ENCODE data around the gene PLCG2.

PLCG2 gene

GRCh38 chr16:81770008-81770407 is 9.1 kb upstream of the PLCG2 start:
- Mint-ChIP-seq H3K27ac (no peak overlapping the region), H3K4me1 (ENCODE audit: low read depth) (no peaks in the 10 kb centered on the region)

DNA sequence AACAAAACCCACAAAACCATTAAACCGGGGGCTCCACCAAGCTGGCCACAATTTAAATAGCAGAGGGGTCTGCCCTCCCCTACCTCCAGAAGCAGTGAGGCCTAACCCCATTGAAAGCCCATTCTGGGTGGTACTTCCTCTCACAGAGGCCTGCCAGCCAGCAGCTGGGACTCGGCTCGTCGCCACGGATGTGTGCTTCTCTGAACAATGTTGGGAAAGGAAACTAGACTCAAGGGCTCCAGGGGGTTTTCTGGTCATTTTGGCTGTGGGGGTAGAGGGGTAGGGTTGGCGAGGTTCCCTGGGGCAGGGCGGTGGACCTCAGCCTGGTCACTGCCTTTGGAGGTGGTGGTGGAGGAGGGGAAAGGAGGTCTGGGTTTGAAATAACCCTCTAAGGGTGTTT is 4.7 kb upstream of the PLCG2 start:
- H3K4me3 Mint-ChIP-seq: no peak overlapping the region
- peaks cover 2% of the 10 kb centered on the region for H3K36me3 Mint-ChIP-seq (ENCODE audit: low read depth)
- peaks cover 4% of the 10 kb centered on the region for H3K4me1 Mint-ChIP-seq (ENCODE audit: low read depth)
- no peaks in the 10 kb centered on the region for H3K9me3 Mint-ChIP-seq
- H3K27ac Mint-ChIP-seq: no peak overlapping the region
- H3K27me3 Mint-ChIP-seq (ENCODE audit: low read depth): peaks cover 34% of the 10 kb centered on the region

More at GRCh38 chr16:81770008-81770407, 9.1 kb upstream of the PLCG2 start:
- H3K9me3 Mint-ChIP-seq: no peaks in the 10 kb centered on the region
- H3K27me3 Mint-ChIP-seq (ENCODE audit: low read depth): peaks cover 17% of the 10 kb centered on the region
- H3K36me3 Mint-ChIP-seq (ENCODE audit: low read depth): no peaks in the 10 kb centered on the region
- no peak overlapping the region for H3K4me3 Mint-ChIP-seq

DNA sequence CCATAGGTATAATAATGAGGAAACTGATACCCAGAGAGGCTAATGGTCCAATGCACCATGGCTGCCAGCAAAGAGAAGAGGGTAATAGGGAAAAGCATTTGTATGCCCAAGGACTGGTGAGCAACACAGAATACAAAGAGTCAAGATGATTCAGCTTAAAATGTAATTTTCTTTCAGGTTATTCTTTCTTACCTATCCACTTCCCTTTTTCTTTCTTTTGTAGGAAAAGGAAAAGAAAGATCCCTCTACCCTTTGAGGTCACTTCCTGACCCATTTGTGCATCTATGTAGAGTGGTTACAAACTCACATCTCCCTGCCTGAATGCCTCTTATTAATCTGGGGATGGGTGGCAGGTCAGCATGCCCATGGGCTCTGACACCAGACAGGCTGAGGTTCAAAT is 3.5 kb upstream of the PLCG2 start:
- Mint-ChIP-seq H3K9me3 (no peaks in the 10 kb centered on the region), H3K36me3 (ENCODE audit: low read depth) (peaks cover 2% of the 10 kb centered on the region), H3K27me3 (ENCODE audit: low read depth) (peaks cover 44% of the 10 kb centered on the region), H3K4me3 (no peak overlapping the region), H3K4me1 (ENCODE audit: low read depth) (peaks cover 8% of the 10 kb centered on the region), H3K27ac (no peak overlapping the region)

GRCh38 chr16:81778231-81778630 is 860 bp upstream of the PLCG2 start:
- Mint-ChIP-seq H3K4me1 (ENCODE audit: low read depth) (peaks cover 8% of the 10 kb centered on the region), H3K36me3 (ENCODE audit: low read depth) (peaks cover 2% of the 10 kb centered on the region), H3K27ac (no peak overlapping the region), H3K4me3 (peak overlapping the region; percentile 86), H3K27me3 (ENCODE audit: low read depth) (peaks cover 50% of the 10 kb centered on the region), H3K9me3 (no peaks in the 10 kb centered on the region)

- peaks cover 58% of the 10 kb centered on the region for H3K27me3 Mint-ChIP-seq (ENCODE audit: low read depth)
These were observed 637 bp downstream of the PLCG2 start for GRCh38 chr16:81779536-81780320.

GRCh38 chr16:81780350-81780749 is 1.3 kb downstream of the PLCG2 start:
- Mint-ChIP-seq H3K27me3 (ENCODE audit: low read depth) (peaks cover 60% of the 10 kb centered on the region), H3K4me3 (peak overlapping the region; percentile 89), H3K9me3 (no peaks in the 10 kb centered on the region), H3K36me3 (ENCODE audit: low read depth) (peaks cover 2% of the 10 kb centered on the region), H3K4me1 (ENCODE audit: low read depth) (peaks cover 8% of the 10 kb centered on the region), H3K27ac (no peak overlapping the region)

More at GRCh38 chr16:81779536-81780320, 637 bp downstream of the PLCG2 start:
- H3K27ac Mint-ChIP-seq: peak overlapping the region; percentile 41
- no peaks in the 10 kb centered on the region for H3K9me3 Mint-ChIP-seq
- H3K4me3 Mint-ChIP-seq: peak overlapping the region; percentile 89
- peaks cover 8% of the 10 kb centered on the region for H3K4me1 Mint-ChIP-seq (ENCODE audit: low read depth)
- peaks cover 2% of the 10 kb centered on the region for H3K36me3 Mint-ChIP-seq (ENCODE audit: low read depth)

GRCh38 chr16:81782236-81782635 is 3.1 kb downstream of the PLCG2 start:
- Mint-ChIP-seq H3K27me3 (ENCODE audit: low read depth) (peaks cover 49% of the 10 kb centered on the region), H3K9me3 (no peaks in the 10 kb centered on the region), H3K36me3 (ENCODE audit: low read depth) (peaks cover 2% of the 10 kb centered on the region), H3K27ac (no peak overlapping the region), H3K4me3 (no peak overlapping the region), H3K4me1 (ENCODE audit: low read depth) (peaks cover 8% of the 10 kb centered on the region)

DNA sequence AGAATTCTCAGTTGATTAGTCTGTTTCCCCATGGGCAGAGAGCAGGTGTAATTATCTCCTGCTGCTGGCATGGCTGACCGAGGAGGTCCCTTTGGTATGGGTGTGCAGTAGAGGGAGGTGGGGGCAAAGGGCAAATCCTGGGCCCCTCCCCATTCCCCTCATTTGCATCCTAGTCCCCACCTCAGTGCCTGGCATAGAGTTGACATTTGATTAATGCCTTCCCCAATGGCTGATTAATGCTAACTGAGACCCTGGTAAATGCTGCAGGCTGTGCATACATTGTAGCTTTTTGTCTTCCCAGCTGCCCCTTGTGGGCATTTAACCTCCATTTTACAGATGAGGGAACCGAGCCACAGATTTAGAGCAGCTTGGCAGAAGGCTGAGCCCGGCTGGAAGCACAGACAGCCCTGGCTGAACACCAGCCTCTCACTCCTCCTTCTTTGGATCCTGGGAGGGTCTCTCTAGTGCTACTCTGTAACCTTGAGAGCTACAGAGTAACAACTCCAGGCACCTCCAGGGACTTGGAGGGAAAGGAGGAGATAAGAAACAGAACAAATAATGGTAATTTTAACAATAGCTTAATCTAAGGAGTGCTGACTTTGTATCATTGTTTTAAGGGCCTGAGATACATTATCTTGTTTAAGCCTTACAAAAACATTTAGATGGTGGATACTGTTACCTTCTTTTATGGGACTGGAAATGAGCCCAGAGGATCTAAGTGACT is 5.1 kb downstream of the PLCG2 start:
- Mint-ChIP-seq H3K4me1 (ENCODE audit: low read depth) (peaks cover 4% of the 10 kb centered on the region), H3K27me3 (ENCODE audit: low read depth) (peaks cover 36% of the 10 kb centered on the region), H3K36me3 (ENCODE audit: low read depth) (peaks cover 1% of the 10 kb centered on the region), H3K9me3 (no peaks in the 10 kb centered on the region), H3K27ac (no peak overlapping the region), H3K4me3 (no peak overlapping the region)

GRCh38 chr16:81785138-81785924 is 6.2 kb downstream of the PLCG2 start:
- Mint-ChIP-seq H3K9me3 (no peaks in the 10 kb centered on the region), H3K4me1 (ENCODE audit: low read depth) (no peaks in the 10 kb centered on the region)

GRCh38 chr16:81786321-81786720 is 7.2 kb downstream of the PLCG2 start:
- no peaks in the 10 kb centered on the region for H3K4me1 Mint-ChIP-seq (ENCODE audit: low read depth)
- H3K27ac Mint-ChIP-seq: no peak overlapping the region
- H3K9me3 Mint-ChIP-seq: no peaks in the 10 kb centered on the region
- H3K36me3 Mint-ChIP-seq (ENCODE audit: low read depth): peaks cover 1% of the 10 kb centered on the region
- H3K4me3 Mint-ChIP-seq: no peak overlapping the region
- peaks cover 18% of the 10 kb centered on the region for H3K27me3 Mint-ChIP-seq (ENCODE audit: low read depth)

More at GRCh38 chr16:81785138-81785924, 6.2 kb downstream of the PLCG2 start:
- Mint-ChIP-seq H3K4me3 (no peak overlapping the region), H3K36me3 (ENCODE audit: low read depth) (peaks cover 1% of the 10 kb centered on the region), H3K27ac (no peak overlapping the region), H3K27me3 (ENCODE audit: low read depth) (peaks cover 28% of the 10 kb centered on the region)

DNA sequence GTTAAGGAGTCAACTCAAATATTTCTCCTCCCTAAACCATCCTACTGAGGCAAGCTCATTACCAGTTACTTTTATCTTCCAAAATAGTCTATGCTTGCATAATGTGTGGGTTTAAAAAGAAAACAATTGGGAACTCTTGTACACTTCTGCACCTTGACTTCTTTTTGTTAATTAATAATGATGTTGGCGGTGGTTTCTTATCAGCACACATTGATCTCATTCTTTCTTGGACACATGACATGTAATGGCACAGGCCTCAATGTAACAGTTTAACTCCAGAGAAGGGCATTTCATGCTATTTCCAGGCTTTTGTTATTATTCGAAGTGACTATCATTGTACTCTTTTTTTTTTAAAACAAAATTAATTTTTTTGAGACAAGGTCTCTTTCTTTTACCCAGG is 7.8 kb downstream of the PLCG2 start:
- Mint-ChIP-seq H3K9me3 (no peaks in the 10 kb centered on the region), H3K4me3 (no peak overlapping the region), H3K4me1 (ENCODE audit: low read depth) (no peaks in the 10 kb centered on the region), H3K27me3 (ENCODE audit: low read depth) (peaks cover 14% of the 10 kb centered on the region), H3K27ac (no peak overlapping the region), H3K36me3 (ENCODE audit: low read depth) (peaks cover 1% of the 10 kb centered on the region)

DNA sequence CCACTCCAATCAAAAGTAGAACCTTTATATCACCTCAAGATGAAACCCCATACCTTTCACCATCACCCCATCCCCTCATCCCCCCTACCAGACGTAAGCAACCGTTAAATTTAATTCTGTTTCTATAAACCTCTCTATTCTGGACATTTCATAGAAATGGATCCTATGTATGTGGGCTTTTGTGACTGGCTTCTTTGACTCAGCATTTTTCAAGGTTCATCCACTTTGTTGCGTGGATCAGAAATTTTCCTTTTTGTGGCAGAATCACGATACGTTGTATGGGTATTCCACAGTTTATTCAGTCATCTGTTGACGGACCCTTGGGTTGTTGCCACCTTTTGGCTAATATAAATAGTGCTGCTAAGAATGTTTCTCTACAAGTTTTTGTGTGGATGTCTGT is 8.6 kb downstream of the PLCG2 start:
- Mint-ChIP-seq H3K4me1 (ENCODE audit: low read depth) (peaks cover 3% of the 10 kb centered on the region), H3K36me3 (ENCODE audit: low read depth) (peaks cover 1% of the 10 kb centered on the region), H3K9me3 (no peaks in the 10 kb centered on the region), H3K27me3 (ENCODE audit: low read depth) (peaks cover 12% of the 10 kb centered on the region), H3K4me3 (no peak overlapping the region), H3K27ac (no peak overlapping the region)

DNA sequence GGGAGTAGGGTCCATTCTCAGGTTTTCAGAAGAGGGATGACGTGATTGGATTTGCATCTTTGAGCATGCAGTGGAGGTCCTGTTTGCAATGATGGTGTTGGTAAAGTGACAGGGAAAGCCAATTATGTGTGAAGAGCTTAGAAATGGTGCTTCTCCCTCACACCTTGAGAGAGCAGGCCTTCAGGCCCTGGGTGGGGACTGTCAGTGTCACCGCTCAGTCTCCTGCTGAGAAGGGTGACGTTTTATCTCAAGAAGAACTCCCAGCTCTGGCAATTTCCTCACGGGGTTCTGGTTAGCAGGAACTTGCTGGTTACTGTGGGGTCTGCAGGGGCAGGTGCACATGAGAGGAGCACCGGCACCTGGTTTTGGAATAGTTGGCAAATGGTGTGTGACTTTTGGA is 11.2 kb downstream of the PLCG2 start:
- H3K36me3 Mint-ChIP-seq (ENCODE audit: low read depth): peaks cover 3% of the 10 kb centered on the region
- no peak overlapping the region for H3K27ac Mint-ChIP-seq
- no peaks in the 10 kb centered on the region for H3K27me3 Mint-ChIP-seq (ENCODE audit: low read depth)
- peaks cover 3% of the 10 kb centered on the region for H3K4me1 Mint-ChIP-seq (ENCODE audit: low read depth)
- no peak overlapping the region for H3K4me3 Mint-ChIP-seq
- no peaks in the 10 kb centered on the region for H3K9me3 Mint-ChIP-seq

GRCh38 chr16:81790830-81791435 is 11.8 kb downstream of the PLCG2 start:
- Mint-ChIP-seq H3K27me3 (ENCODE audit: low read depth) (no peaks in the 10 kb centered on the region), H3K27ac (no peak overlapping the region), H3K36me3 (ENCODE audit: low read depth) (peaks cover 3% of the 10 kb centered on the region), H3K4me3 (no peak overlapping the region), H3K9me3 (no peaks in the 10 kb centered on the region), H3K4me1 (ENCODE audit: low read depth) (peaks cover 3% of the 10 kb centered on the region)
